Activated gamma-delta T cell treated with anti-CD3 and anti-CD28 coated beads, Interleukin-2, amount 50 U/mL, for 16 hours (primary cell): ENCODE measurements around the gene BRSK1.
"Not testable (repeated sequence)": the region's sequence is repeated elsewhere in the genome, so short reads cannot be mapped to it uniquely, and the experiment has no call there.

Source experiments
- DNase-seq: peaks from one replicate; pipeline ENCODE4 v3.0.0-alpha.2; 2020; ENCODE audit warnings: low read depth

BRSK1 gene

DNA sequence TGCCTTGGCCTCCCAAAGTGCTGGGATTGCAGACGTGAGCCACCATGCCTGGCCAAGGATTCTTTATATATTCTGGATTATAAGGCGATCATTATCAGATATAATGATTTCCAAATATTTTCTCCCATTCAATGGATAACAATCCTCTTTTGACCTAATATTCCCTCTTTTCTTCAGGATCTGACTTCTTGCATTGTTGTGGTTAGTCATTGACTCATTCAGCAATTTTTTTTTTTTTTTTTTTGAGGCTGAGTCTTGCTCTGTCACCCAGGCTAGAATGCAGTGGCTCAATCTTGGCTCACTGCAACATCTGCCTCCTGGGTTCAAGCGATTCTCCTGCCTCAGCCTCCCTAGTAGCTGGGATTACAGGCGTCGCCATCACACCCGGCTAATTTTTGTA, 46.0 kb downstream of the BRSK1 start:
- DNase-seq: not testable (repeated sequence)

DNA sequence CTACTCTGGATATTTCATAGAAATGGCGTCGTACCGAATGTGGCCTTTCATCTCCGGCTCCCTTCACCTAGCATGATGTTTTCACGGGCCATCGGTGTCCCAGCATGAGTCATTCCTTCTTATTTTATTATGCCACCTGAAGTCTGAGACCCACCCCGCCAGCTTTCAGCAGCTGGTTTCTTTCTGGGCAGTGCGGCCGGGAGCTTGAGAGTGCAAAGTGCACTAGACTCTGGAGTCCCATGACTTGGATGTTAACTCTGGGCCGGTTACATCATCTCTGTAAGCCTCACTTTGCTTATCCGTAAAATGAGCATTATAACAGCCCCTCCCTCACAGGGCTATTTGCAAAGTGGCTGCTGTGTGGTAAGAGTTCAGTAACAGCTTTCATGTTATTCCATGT, 50.1 kb downstream of the BRSK1 start:
- no peak for DNase-seq

DNA sequence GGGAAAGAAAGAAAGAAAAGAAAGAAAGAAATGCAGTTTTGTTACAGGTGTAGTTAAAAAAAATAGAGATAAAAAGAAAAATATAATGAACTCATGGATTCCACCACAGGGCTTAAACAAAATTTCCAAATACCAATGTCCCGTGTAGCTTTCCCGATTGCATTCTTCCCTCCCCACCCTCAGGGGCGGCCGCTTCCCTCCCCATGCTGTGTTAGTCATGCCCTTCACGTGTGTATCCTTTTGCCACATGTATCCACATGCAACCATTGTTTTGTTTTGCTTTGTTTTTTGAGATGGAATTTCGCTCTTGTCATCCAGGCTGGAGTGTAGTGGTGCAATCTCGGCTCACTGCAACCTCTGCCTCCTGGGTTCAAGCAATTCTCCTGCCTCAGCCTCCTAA, 52.3 kb downstream of the BRSK1 start:
- DNase-seq: no peak

DNA sequence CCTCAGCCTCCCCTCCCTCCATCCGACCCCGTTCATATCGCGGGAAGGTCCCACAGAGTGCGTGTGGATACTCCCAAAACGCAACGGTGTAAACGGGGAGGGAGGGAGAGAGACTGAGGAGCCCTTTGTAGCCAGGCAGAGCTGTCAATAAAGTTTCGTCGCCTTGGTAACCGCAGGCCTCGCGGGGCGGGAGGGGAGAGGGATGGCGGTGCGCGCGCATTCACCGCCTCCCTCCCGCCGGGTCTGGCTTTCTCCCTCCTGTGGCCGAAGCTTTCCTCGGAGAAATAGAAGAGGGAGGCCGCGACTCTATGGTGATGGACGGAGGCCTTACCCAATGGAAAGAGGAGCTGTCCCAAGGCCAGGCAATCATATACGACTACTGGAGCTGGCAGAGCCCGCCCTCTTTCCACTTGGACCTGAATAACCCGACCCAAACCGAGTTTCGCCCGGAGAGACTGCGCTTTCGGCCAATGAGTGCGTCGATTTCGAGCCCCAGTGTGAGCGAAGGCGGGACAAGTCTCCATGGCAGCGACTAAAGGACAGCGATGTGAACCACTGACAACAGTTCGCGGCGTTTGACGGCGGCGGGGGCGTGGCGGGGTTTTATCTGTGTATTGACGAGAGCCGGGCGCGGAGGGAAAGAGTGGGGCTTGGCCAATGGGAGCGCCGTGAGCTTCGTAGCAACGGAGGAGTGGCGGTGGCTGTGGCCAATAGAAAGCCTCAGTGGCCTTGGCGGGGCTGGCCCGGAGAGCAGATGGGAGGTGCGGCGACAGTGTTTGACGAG, 55.5 kb downstream of the BRSK1 start, which contains the start of gene KMT5C:
Gene KMT5C (plus strand): TSS at position 772 of the 784 bp plus-strand sequence. CDS start 2,061 bp downstream, outside the sequence.
- peak; percentile 100 for DNase-seq

DNA sequence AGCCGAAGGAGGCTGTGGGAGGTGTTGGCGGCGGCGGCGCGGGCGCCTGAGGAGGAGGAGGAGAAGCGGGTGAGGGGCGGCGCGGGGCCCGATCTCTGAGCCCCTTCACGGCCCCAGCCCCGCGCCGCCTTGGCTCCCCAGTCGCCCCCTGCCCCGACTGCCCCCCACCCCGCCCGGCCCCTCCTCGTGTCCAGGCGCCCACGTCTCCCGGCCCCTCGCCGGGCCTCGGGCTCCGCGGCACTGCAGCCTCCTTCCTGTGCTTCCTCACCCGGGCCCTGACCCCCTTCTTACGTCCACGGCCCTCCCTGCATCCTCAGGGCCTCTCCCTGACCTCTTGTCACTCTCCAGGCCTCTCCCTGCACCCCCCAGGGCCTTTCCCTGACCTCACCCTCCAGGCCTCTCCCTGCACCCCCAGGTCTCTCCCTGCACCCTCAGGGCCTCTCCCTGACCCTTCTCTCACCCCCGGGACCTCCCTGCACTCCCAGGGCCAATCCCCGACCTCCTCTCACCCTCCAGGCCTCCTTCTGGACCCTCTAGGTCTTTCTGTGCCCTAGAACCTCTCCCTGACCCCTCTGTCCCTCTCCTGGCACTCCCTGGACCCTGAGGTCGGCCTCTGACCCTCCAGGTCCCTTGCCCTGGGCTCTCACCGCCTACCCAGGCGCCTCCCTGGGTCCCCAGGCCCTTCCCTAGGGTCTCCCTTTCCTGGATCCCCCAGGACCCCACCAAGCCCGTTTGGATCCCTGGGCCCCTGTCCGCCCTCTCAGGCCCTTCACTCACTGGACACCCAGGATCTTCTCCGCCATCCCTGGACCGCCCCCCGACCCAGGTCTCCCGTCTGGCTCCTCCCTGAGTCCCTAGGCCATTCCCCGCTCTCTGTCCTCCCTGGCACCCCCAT, 56.3 kb downstream of the BRSK1 start:
- no peak for DNase-seq

DNA sequence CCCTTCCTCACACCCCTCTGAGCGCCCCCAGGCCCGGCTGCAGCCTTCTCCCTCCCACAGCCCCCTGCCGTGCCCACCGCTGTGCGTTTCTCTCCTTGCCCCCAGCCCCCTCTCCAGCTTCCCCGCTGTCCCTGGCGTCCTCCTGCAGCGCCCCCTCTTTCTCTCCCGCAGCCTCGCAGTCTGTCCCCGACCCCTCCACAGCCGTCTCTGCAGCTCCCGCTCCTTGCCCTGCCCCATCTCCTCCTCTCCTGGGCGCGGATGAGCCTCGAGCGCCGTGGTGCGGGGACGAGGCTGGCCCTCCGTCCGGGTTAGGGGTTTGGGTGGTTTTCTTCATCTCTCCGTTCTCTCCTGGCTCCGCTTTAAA, 57.0 kb downstream of the BRSK1 start:
- no peak for DNase-seq

DNA sequence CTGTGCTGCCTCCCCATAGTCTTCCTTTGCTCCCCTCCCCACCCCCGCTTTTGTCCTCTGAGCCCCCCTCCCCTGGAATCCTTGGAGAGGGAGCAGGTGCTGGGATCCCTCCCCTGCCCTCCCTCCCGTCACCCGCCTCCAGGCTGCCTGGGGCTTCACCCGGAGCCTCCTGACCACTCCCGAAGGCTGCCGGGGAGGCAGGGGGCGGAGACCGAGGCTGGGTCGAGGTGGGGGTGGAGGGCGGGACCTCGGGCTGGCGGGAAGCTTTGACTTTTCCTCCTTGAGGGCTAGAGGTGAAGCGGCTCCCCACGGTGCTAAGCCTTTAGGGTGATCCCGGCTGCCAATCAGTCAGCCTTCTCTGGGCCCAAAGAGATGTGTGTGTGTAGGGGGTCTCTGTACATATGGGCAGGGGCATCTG, 57.4 kb downstream of the BRSK1 start:
- peak; percentile 20 for DNase-seq

DNA sequence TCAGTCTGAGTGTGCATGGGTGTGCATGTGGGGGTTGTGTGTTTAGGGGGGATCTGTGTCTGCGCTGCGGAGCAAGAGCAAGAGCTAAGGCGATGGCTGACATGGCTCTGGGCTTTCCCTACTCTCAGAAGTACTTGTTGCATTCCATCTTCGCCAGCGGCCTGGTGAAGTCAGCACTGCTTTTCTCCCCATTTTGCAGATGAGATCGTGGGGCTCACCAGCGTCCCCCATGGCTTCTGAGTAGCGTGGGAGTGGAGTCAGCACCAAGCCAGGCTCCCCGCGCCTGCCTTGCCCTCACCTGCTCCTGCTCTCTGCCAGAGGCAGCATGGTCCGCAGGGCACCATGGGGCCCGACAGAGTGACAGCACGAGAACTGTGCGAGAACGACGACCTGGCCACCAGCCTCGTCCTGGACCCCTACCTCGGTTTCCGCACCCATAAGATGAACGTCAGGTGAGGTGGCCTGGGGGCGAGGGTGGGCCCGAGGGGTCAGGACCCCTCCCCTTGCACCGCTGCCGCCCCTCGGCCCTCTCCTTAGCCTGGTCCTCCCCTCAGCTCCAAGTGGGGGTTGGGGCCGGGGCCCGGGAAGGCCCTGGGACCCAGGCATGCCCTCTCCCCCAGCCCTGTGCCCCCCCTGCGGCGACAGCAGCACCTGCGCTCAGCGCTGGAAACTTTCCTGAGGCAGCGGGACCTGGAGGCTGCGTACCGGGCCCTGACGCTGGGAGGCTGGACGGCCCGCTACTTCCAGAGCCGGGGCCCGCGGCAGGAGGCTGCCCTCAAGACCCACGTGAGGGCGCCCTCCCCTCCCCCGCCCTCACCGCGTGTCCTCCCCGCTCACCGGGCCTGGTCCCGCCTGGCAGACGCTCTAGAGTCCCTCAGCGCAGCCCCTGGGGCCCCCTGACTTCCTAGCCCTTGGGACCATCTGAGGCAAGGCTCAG, 58.1 kb downstream of the BRSK1 start:
- no peak for DNase-seq

DNA sequence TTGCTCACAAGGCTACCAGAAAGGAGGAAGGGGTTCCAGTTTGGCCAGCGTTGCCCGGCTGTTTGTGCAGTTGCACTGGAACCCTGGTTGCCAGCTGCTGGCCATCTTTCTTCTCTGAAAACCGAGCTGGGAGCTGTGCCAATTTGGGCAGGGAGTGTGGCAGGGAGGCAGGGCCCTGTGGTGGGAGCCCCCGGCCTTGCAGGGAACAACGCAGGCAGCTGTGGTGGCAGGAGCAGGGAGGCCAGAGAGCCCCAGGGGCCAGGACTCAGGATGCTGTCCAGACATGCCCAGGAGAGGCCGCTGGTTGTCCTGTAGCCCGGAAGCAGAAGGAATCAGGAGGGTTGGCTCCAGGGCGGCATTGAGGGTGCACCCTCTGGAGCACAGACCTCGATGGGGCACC, 60.6 kb downstream of the BRSK1 start:
- no peak for DNase-seq

DNA sequence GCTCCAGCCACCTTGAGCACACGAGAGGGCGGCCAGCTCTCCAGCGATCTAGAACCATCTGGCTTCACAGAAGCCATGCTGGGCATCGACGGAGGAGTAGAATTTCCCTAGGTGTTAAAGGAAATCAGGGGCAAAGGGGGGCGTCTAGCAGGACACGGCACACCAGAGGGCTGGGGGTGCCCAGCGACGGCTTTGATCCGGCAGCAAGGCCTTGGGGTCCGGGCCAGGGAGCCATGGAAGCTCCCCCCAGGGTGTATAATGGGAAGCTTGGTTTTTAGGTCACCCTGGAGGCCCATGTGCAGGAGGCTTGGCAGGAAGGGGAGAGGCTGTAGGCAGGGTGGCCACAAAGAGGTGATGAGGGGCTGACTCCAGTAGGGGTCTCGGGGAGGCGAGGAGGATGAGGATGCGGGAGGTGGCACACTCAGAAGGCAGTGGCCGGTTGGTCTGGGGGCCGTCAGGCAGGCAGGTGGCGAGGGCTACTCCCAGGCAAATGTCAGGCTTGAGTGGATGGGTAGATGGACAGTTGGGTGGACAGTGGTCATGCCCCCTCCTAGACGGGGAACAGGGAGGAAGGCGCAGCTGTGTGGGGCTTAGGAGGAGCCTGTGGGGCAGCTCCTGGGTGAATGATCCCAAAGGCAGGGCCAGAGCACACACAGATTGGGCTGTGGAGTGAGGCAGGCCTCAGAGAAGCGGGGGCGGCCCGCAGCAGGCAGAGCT, 61.5 kb downstream of the BRSK1 start:
- DNase-seq: no peak

DNA sequence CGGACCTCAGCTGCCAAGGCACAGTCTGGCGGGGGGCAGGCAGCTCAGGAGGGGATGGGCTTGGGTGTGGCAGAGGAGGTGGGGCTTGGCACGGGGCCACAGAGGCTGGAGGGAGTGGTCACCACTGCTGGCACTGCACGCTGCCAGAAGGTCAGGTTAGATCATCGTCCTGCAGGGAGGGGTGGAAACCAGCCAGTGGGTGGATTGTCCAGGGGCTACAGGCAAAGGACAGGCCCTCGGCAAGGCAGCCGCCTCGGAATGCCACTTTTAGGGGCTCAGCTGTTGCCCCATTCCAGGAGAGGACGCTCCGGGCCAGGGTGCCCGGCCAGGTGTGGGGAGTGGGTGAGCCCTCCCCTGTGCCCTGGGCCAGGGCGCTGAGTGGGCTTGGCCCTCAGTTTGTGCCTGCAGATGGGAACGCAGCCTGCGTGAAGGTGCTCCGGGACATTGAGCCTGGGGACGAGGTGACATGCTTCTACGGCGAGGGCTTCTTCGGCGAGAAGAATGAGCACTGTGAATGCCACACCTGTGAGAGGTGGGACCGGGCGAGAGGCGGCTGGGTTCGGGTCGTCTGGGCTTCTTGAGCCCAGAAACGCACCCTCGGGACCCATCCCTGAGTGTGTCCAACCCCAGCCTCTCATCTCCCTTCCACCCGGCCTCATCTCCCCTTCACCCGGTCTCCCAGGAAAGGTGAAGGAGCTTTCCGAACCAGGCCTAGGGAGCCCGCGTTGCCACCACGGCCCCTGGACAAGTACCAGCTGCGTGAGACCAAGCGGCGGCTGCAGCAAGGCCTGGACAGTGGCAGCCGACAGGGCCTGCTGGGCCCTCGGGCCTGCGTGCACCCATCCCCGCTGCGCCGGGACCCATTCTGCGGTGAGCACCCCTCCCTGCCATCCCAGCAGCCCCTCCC, 62.3 kb downstream of the BRSK1 start:
- DNase-seq: no peak

DNA sequence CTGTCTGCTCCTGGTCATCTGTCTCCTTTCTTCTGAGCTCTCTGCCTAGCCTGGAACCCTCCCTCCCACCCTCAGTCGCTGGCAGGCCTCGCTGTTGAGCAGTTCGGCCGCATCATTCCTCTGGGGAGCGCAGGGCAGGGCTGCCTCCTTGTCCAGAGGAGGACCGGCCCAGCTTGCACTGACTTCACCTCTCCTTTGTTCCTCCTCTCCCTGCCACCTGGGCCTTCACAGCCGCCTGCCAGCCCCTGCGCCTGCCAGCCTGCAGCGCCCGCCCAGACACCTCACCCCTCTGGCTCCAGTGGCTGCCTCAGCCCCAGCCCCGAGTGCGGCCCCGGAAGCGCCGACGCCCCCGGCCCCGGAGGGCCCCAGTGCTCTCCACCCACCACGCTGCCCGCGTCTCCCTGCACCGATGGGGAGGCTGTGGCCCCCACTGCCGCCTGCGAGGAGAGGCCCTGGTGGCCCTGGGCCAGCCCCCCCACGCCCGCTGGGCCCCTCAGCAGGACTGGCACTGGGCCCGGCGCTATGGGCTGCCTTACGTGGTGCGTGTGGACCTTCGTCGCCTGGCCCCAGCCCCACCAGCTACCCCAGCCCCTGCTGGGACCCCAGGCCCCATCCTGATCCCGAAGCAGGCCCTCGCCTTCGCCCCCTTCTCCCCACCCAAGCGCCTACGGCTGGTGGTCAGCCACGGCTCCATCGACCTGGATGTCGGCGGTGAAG, 63.1 kb downstream of the BRSK1 start:
- no peak for DNase-seq

DNA sequence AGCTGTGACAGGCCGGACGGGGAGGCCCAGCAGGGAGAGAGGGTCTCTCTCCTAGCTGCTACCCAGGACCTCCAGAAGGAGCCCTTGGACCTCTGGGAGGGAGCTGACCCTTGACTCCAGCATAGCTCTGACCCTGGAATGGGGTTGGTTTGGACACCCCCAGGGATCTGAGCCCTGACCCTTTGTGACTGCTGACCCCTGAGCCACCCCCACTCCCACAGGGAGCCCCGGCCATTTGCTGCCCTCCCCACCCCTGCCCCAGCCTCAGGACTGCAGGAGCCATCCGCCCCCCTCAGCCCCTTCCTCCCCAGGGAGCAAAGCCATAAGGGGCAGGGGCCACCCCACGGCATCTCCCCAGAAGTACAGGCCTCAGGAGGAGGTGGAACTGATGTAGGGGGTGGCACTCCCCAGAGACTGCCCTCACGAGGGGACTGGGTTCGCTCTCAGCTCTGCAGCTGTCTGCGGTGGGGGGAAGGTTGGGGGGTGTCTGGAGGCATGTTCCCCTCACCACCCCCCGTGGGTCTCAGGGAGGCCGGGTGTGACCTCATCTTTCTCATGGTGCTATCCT, 63.7 kb downstream of the BRSK1 start:
- no peak for DNase-seq

DNA sequence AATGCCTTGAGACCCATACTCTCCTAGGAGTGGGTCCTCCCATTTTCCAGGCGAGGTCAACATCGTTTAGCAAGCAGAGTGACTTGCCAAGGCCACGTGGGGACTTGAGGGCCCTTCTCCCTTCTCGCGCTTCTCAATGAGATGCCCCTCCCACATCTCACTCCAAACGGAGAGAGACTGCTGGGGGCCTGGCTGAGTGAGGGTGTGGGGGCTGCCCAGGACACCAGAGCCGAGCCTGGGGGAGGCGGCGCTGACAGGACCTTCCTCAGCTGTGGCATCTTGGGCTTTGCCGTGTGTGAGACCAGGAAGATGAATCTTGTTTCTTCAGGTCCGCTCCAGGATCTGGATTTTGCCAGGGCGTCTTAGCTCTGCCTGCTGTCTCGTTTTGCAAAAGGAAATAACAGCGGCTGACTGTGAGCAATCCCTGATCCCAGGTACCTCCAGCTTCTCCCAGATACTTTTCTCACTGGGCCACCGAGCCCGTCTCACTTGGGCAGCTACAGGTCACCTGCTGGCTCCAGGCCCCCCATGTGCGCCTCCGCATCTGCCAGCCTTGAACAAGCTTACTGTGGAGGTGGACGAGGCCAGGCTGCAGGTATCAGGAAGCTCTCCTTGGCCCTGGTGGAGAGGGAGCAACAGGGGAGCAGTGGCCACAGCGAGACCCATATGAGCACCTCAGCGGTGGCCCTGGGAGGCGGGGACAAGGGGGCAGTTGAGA, 64.7 kb downstream of the BRSK1 start:
- no peak for DNase-seq

DNA sequence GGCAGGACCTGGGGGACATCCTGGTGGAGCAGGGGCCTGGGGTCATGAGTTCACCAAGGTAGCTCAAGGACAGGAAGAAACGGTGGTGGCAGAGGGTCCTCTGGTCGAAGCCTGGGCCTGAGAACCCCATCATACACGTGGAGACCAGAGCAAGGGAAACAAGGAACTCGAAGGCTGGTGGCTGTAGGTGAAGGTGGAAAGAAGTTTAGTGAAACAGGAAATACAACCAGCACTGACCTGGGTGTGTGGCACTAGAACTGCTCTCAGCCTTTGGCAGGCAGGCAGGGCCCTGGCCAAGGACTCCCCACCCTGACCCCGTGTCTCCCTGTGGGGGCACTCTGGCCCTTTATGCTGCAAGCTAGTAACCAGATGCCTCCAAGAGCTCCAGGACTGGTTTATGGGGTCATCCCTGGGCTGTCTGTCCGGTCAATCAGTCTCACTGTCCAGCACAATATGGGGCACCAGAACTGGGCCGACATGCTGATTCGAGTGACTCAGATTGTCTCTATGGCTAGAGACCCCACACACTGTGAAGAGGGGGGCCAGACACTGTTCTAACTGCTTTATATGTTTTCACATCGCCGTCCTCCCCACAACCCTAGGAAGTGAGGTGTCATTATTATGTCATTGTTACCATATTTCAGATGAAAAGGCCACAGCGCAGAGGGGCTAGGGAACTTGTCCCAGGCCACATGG, 67.0 kb downstream of the BRSK1 start:
- no peak for DNase-seq

DNA sequence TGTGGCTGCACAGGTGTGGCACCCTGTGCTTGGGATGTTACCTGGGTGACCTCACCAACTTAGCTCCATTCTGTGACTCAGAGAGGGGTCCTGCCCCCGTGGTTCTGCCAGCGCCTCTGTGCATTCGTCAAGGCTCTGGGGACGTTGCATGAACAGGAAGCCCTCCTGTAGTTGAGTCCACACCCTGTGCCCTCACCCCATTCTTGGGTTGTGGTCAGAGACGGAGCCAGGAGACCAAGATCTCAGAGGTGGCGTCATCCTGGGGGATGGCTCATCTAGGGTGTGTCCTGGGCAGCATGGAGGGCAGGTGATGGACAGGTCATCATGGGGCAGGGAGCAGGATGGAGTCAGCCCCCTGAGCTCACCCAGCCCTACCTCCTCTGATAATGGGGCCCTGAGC, 68.2 kb downstream of the BRSK1 start:
- no peak for DNase-seq

DNA sequence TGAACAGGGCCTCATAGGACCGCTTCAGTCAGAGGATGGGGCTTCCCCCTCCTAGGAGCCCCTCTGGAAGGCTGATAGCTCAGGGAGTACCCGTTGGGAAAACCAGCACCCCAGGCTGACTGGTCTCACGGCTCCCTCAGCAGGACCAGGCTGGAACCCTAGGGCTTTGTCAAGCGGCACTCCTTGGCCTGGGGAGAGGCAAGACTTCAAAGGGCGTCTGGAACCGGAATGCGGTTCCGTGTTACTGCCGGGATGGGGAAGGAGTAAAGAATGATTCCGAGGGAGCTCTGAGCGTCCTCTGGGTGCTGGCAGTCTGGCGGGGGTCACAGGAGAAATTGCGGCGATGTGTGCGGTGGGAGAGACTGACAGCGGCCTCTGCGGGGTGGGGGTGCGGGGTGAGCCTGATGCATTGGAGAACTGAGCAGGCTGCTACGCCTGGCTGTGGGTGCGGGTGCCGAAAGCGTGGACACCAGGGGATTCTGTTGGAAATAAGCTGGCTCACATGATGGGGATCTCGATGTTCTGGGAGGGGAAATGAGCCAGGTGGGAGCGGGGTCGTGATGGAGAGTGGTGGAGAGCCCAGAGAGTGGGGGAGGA, 68.8 kb downstream of the BRSK1 start:
- DNase-seq: no peak

DNA sequence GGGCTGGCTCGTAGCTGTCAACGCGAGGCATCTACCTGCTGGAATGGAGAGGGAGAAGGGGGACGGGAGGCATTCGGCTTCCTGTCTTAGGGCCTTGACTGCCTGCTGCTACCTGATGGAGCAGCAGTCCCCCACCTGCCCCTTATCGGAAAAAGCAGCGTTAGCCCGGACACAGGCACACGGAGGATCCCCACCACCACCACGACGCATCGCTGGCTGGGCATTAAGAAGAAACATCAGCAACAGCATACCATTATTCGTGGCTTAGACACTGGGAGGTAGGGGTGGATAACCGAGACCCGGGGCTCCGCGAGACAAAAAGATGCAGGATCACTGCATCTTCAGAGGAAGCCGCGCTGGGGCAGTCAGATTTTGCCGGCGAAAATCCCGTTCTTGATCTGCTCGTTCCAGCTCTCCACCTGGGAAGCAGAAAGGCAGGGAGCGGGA, 69.6 kb downstream of the BRSK1 start:
- no peak for DNase-seq
